ENCODE data around the gene HOXC6.
"Not testable (repeated sequence)": the region's sequence is repeated elsewhere in the genome, so short reads cannot be mapped to it uniquely, and the experiment has no call there.

- not testable (repeated sequence) for TF ChIP-seq CTCF, POLR2A, EP300 (IDR thresholded peaks at IDR 0.05)
These were observed 13.8 kb downstream of the HOXC6 start for GRCh38 chr12:54042033-54042432.
